ENCODE data around the gene EFCAB9. TPM values are rescaled to one million over a fixed set of nuclear protein-coding genes. Genes with fewer than 3 reads are reported as not detected.
A peak's percentile ranks its signal among the peaks of the same experiment; 100 is the strongest.

EFCAB9 gene
- total RNA-seq, 3 donors from 2014 or later, result not detected

- Histone ChIP-seq H3K36me3 (ENCODE audit: low read depth) (no peaks in the 10 kb centered on the region), H3K9me3 (no peaks in the 10 kb centered on the region), H3K4me3 (no peak overlapping the region), H3K4me1 (ENCODE audit: low read depth) (peaks cover 7% of the 10 kb centered on the region)
- DNase-seq, result no peak
- no peak for ATAC-seq
- intact Hi-C loops (cut with DNase I, micrococcal nuclease), result no loop called here
- TF ChIP-seq CTCF (IDR thresholded peaks at IDR 0.05), result no peak
Measured at GRCh38 chr5:172162987-172163343, 31.0 kb upstream of the EFCAB9 start.

GRCh38 chr5:172163346-172163745 is 30.6 kb upstream of the EFCAB9 start:
- intact Hi-C loops (cut with DNase I, micrococcal nuclease), result no loop called here
- ATAC-seq, result no peak
- no peak for TF ChIP-seq CTCF (IDR thresholded peaks at IDR 0.05)
- Histone ChIP-seq H3K4me3 (no peak overlapping the region), H3K9me3 (no peaks in the 10 kb centered on the region), H3K4me1 (ENCODE audit: low read depth) (peaks cover 7% of the 10 kb centered on the region), H3K36me3 (ENCODE audit: low read depth) (no peaks in the 10 kb centered on the region)
- DNase-seq, result no peak

GRCh38 chr5:172164769-172165212 is 29.2 kb upstream of the EFCAB9 start:
- Histone ChIP-seq H3K4me3 (no peak overlapping the region), H3K9me3 (no peaks in the 10 kb centered on the region), H3K4me1 (ENCODE audit: low read depth) (peaks cover 7% of the 10 kb centered on the region), H3K36me3 (ENCODE audit: low read depth) (no peaks in the 10 kb centered on the region)
- intact Hi-C loops (cut with DNase I, micrococcal nuclease), result no loop called here
- TF ChIP-seq CTCF (IDR thresholded peaks at IDR 0.05), result no peak
- ATAC-seq (peak; percentile 30), DNase-seq (no peak)

GRCh38 chr5:172165465-172165864 is 28.5 kb upstream of the EFCAB9 start:
- H3K36me3 ChIP-seq (ENCODE audit: low read depth), result no peaks in the 10 kb centered on the region
- ATAC-seq (no peak), DNase-seq (no peak)
- no peak overlapping the region for H3K4me3 ChIP-seq
- no peaks in the 10 kb centered on the region for H3K9me3 ChIP-seq
- peaks cover 7% of the 10 kb centered on the region for H3K4me1 ChIP-seq (ENCODE audit: low read depth)
- TF ChIP-seq CTCF (IDR thresholded peaks at IDR 0.05), result no peak
- intact Hi-C loops (cut with DNase I, micrococcal nuclease), result no loop called here

GRCh38 chr5:172166030-172166826 is 27.7 kb upstream of the EFCAB9 start:
- Histone ChIP-seq H3K4me1 (ENCODE audit: low read depth) (peaks cover 7% of the 10 kb centered on the region), H3K9me3 (no peaks in the 10 kb centered on the region), H3K4me3 (no peak overlapping the region), H3K36me3 (ENCODE audit: low read depth) (no peaks in the 10 kb centered on the region)
- no peak for TF ChIP-seq CTCF (IDR thresholded peaks at IDR 0.05)
- ATAC-seq (no peak), DNase-seq (no peak)
- intact Hi-C loops (cut with DNase I, micrococcal nuclease), result no loop called here
